ENCODE results near the gene PHEX. TPM values are rescaled to one million over a fixed set of nuclear protein-coding genes. Genes with fewer than 3 reads are reported as not detected.

Gene PHEX
- polyA plus RNA-seq, 3 donors, result 0.03 TPM; not detected in 2

- Histone ChIP-seq H4K20me1 (ENCODE audit: insufficient read depth, low read length) (no peaks in the 10 kb centered on the region), H3K9me3 (replicated peaks in 1 of 2; ENCODE audit: control insufficient read depth in 1 of 2, insufficient read depth in 1 of 2, low read length in 2 of 2) (no peaks in the 10 kb centered on the region), H3K36me3 (replicated peaks in 1 of 2; ENCODE audit: control insufficient read depth in 1 of 2, insufficient read depth in 2 of 2, low read length in 2 of 2) (no peaks in the 10 kb centered on the region), H3K27ac (ENCODE audit: low read depth in 1 of 2, low read length in 2 of 2) (no peak overlapping the region), H3K27me3 (ENCODE audit: control insufficient read depth in 2 of 2, insufficient read depth in 2 of 2, low read length in 2 of 2) (no peaks in the 10 kb centered on the region), H3K9ac (ENCODE audit: insufficient read depth, low read length, poor library complexity, severe bottlenecking) (no peak overlapping the region), H2AFZ (ENCODE audit: insufficient read depth, low read depth, low read length, poor library complexity, severe bottlenecking) (no peak overlapping the region), H3K4me1 (ENCODE audit: control insufficient read depth in 1 of 2, insufficient read depth in 2 of 2, low read length in 2 of 2) (no peaks in the 10 kb centered on the region), H3K79me2 (ENCODE audit: insufficient read depth, low read length) (no peaks in the 10 kb centered on the region), H3K4me3 (replicated peaks in 1 of 3; ENCODE audit: low read depth in 2 of 3, low read length in 3 of 3) (no peak overlapping the region), H3K4me2 (replicated peaks; ENCODE audit: extremely low read depth, low read length, poor library complexity, severe bottlenecking) (no peak overlapping the region)
- Mint-ChIP-seq H3K27ac (no peak overlapping the region), H3K4me3 (no peak overlapping the region), H3K9me3 (peaks cover 0 to 3% (median 1%) of the 10 kb centered on the region in 7 donors), H3K27me3 (ENCODE audit: low read depth in 3 of 3) (peaks cover 1 to 10% (median 4%) of the 10 kb centered on the region in 3 donors), H3K4me1 (no peaks in the 10 kb centered on the region), H3K36me3 (no peaks in the 10 kb centered on the region)
- DNase-seq, result no peak
- WGBS (ENCODE audit: insufficient coverage), result no CpG with 5 or more reads among the region's 4 CpGs
- no peak for TF ChIP-seq CTCF (IDR thresholded peaks at IDR 0.05)
- intact Hi-C loops (cut with micrococcal nuclease), result no loop called here
Measured at GRCh38 chrX:22090181-22090580, 58.1 kb downstream of the PHEX start.

- TF ChIP-seq CTCF (IDR thresholded peaks at IDR 0.05), result no peak
- no peak overlapping the region for H3K27ac ChIP-seq (ENCODE audit: low read depth in 1 of 2, low read length in 2 of 2)
- H3K4me3 ChIP-seq (replicated peaks in 1 of 3; ENCODE audit: low read depth in 2 of 3, low read length in 3 of 3), result no peak overlapping the region
- intact Hi-C loops (cut with micrococcal nuclease), result no loop called here
- H3K27me3 Mint-ChIP-seq (ENCODE audit: low read depth in 3 of 3), result peaks cover 0 to 8% (median 4%) of the 10 kb centered on the region in 3 donors
- no peaks in the 10 kb centered on the region for H3K36me3 Mint-ChIP-seq
- no peak overlapping the region for H3K9ac ChIP-seq (ENCODE audit: insufficient read depth, low read length, poor library complexity, severe bottlenecking)
- H4K20me1 ChIP-seq (ENCODE audit: insufficient read depth, low read length), result no peaks in the 10 kb centered on the region
- H3K4me3 Mint-ChIP-seq, result no peak overlapping the region
- peaks cover 0 to 4% (median 1%) of the 10 kb centered on the region in 7 donors for H3K9me3 Mint-ChIP-seq
- no peaks in the 10 kb centered on the region for H3K79me2 ChIP-seq (ENCODE audit: insufficient read depth, low read length)
- no CpG with 5 or more reads among the region's 3 CpGs for WGBS (ENCODE audit: insufficient coverage)
- H3K9me3 ChIP-seq (replicated peaks in 1 of 2; ENCODE audit: control insufficient read depth in 1 of 2, insufficient read depth in 1 of 2, low read length in 2 of 2), result no peaks in the 10 kb centered on the region
- no peaks in the 10 kb centered on the region for H3K4me1 Mint-ChIP-seq
- H3K4me1 ChIP-seq (ENCODE audit: control insufficient read depth in 1 of 2, insufficient read depth in 2 of 2, low read length in 2 of 2), result no peaks in the 10 kb centered on the region
- no peak overlapping the region for H2AFZ ChIP-seq (ENCODE audit: insufficient read depth, low read depth, low read length, poor library complexity, severe bottlenecking)
- H3K27ac Mint-ChIP-seq, result no peak overlapping the region
- H3K27me3 ChIP-seq (ENCODE audit: control insufficient read depth in 2 of 2, insufficient read depth in 2 of 2, low read length in 2 of 2), result no peaks in the 10 kb centered on the region
- H3K4me2 ChIP-seq (replicated peaks; ENCODE audit: extremely low read depth, low read length, poor library complexity, severe bottlenecking), result no peak overlapping the region
- DNase-seq, result no peak
- H3K36me3 ChIP-seq (replicated peaks in 1 of 2; ENCODE audit: control insufficient read depth in 1 of 2, insufficient read depth in 2 of 2, low read length in 2 of 2), result no peaks in the 10 kb centered on the region
Measured at GRCh38 chrX:22093550-22093949, 61.4 kb downstream of the PHEX start.
